Type B pancreatic cell (in vitro differentiated cells): ENCODE measurements around the gene ITGB3. TPM values are rescaled to one million over a fixed set of nuclear protein-coding genes. Genes with fewer than 3 reads are reported as not detected.

ENCODE experiments used
- DNase-seq: peaks from one replicate; pipeline ENCODE4 v3.0.0; 2021; ENCODE audit warnings: mixed read lengths; ENCODE audit not compliant: unreplicated experiment; ENCODE audit errors: extremely low spot score
- H3K27ac Mint-ChIP-seq: 2 replicates; pipeline ENCODE4 v1.8.0; 2021; ENCODE audit warnings: mild to moderate bottlenecking, mixed read lengths
- H3K27me3 Mint-ChIP-seq: 2 replicates; pipeline ENCODE4 v1.8.0; 2021; ENCODE audit warnings: mixed read lengths
- H3K36me3 Mint-ChIP-seq: 2 replicates; pipeline ENCODE4 v1.8.0; 2021; ENCODE audit warnings: mixed read lengths
- H3K4me1 Mint-ChIP-seq: one replicate; pipeline ENCODE4 v1.8.0; 2021; ENCODE audit warnings: mixed read lengths; ENCODE audit not compliant: unreplicated experiment
- H3K4me3 Mint-ChIP-seq: 2 replicates; pipeline ENCODE4 v1.8.0; 2021; ENCODE audit warnings: mild to moderate bottlenecking, mixed read lengths
- H3K9me3 Mint-ChIP-seq: 2 replicates; pipeline ENCODE4 v1.8.0; 2021; ENCODE audit warnings: mixed read lengths
- CTCF ChIP-seq: fragments of 200-600 bp; sonication (generic); conservative IDR thresholded peaks from 2 replicates; pipeline ENCODE4 v1.5.0; 2021; ENCODE audit warnings: antibody characterized with exemption, mild to moderate bottlenecking
- total RNA-seq: library from RNA; stranded (reverse); gene quantifications from 2 replicates; pipeline ENCODE4 v1.2.1, GENCODE V29; 2021; ENCODE audit warnings: low replicate concordance

The ITGB3 gene
- total RNA-seq, 1 donor from 2014 or later: 1.6 TPM

DNA sequence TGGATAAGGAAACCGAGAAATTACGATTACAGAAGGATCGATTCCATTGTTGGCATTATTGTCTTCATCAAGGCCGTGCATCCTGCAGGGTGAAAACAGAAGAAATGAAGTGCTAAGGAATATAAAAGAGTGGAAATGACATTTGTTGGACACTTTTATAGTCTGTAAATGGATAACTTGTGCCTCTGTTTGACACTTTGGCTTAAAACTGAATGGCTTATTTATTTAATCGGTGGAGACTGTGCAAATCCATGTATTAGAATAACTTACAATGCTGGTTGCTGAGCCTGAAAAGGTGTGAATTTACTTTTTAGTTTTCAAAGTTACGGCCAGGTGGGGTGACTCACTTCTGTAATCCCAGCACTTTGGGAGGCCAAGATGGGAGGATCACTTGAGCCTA lies 31.4 kb downstream of the ITGB3 start:
- Mint-ChIP-seq H3K9me3 (no peaks in the 10 kb centered on the region), H3K27me3 (peaks cover 11% of the 10 kb centered on the region), H3K4me3 (no peak overlapping the region), H3K4me1 (peaks cover 4% of the 10 kb centered on the region), H3K27ac (no peak overlapping the region), H3K36me3 (no peaks in the 10 kb centered on the region)
- no peak for TF ChIP-seq CTCF
- DNase-seq: no peak

GRCh38 chr17:47286198-47286914 lies 32.7 kb downstream of the ITGB3 start:
- no peaks in the 10 kb centered on the region for H3K36me3 Mint-ChIP-seq
- H3K4me1 Mint-ChIP-seq: peaks cover 6% of the 10 kb centered on the region
- no peak overlapping the region for H3K4me3 Mint-ChIP-seq
- H3K27ac Mint-ChIP-seq: no peak overlapping the region
- no peaks in the 10 kb centered on the region for H3K9me3 Mint-ChIP-seq
- H3K27me3 Mint-ChIP-seq: peaks cover 11% of the 10 kb centered on the region
- no peak for DNase-seq
- no peak for TF ChIP-seq CTCF

DNA sequence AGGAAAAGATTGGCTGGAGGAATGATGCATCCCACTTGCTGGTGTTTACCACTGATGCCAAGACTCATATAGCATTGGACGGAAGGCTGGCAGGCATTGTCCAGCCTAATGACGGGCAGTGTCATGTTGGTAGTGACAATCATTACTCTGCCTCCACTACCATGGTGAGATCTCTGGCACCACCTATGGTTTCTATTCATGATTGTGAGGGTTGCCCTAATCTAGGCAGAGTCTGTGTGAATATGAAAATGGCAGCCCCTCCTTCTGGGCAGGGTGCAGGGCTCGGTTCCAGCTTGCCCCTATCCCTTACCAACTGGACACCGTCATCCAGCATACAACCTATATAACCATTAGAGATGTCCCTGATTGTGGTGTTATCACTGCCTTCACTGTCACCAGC lies 33.4 kb downstream of the ITGB3 start:
- TF ChIP-seq CTCF: no peak
- Mint-ChIP-seq H3K4me1 (peaks cover 10% of the 10 kb centered on the region), H3K9me3 (no peaks in the 10 kb centered on the region), H3K4me3 (no peak overlapping the region), H3K36me3 (no peaks in the 10 kb centered on the region), H3K27me3 (peaks cover 11% of the 10 kb centered on the region), H3K27ac (no peak overlapping the region)
- no peak for DNase-seq

GRCh38 chr17:47287639-47288038 lies 34.0 kb downstream of the ITGB3 start:
- peaks cover 10% of the 10 kb centered on the region for H3K4me1 Mint-ChIP-seq
- no peak overlapping the region for H3K27ac Mint-ChIP-seq
- no peak for TF ChIP-seq CTCF
- H3K36me3 Mint-ChIP-seq: no peaks in the 10 kb centered on the region
- no peak overlapping the region for H3K4me3 Mint-ChIP-seq
- no peak for DNase-seq
- peaks cover 11% of the 10 kb centered on the region for H3K27me3 Mint-ChIP-seq
- no peaks in the 10 kb centered on the region for H3K9me3 Mint-ChIP-seq

DNA sequence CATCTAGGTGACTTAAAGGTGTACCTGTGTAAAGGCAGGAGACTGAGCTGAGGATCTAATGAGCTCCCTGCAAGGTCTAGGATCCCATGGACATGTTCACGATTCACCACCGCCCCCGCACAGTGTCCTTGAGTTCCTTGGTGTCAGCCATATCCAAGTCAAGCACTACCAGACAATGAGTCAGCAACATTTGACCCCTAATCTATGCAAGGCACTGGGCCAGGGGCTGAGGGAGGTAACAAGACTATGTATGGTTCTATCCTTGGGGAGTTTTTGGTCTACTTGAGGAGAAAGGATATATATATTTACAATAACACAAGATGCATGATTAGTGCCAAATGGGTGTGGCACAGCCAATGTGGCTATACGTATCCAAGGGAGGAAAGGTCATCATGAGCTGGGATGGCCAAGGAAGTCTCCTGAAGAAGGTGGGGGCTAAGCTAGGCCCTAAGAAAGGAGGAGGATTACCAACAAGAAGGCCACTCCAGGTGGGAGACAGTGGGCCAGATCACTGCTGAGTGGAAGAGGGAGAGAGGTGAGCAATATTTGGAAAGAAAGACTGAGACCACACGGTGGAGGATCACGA lies 35.0 kb downstream of the ITGB3 start:
- Mint-ChIP-seq H3K4me1 (peaks cover 10% of the 10 kb centered on the region), H3K9me3 (no peaks in the 10 kb centered on the region), H3K27ac (no peak overlapping the region), H3K36me3 (no peaks in the 10 kb centered on the region), H3K4me3 (no peak overlapping the region), H3K27me3 (peaks cover 11% of the 10 kb centered on the region)
- no peak for TF ChIP-seq CTCF
- DNase-seq: no peak
